HEK293 (cell line): Measurements from ENCODE around the gene KIAA0825.

Experiments
- EGR2 ChIP-seq: fragments of 450-650 bp; formaldehyde crosslinking; IDR thresholded peaks from 2 replicates; pipeline ENCODE4 v1.5.1; 2016; ENCODE audit warnings: low read depth, missing biosample characterization, missing genetic modification characterization
- GLIS1 ChIP-seq: fragments of 450-650 bp; formaldehyde crosslinking; IDR thresholded peaks from 2 replicates; pipeline ENCODE4 v1.5.1; 2016; ENCODE audit warnings: missing biosample characterization, missing genetic modification characterization
- HIC1 ChIP-seq: fragments of 450-650 bp; formaldehyde crosslinking; IDR thresholded peaks from 2 replicates; pipeline ENCODE4 v1.5.1; 2016; ENCODE audit warnings: missing biosample characterization, missing genetic modification characterization
- HOXC10 ChIP-seq: sonication (generic); formaldehyde crosslinking; IDR thresholded peaks from 2 replicates; pipeline ENCODE4 v1.8.1; 2023; ENCODE audit warnings: mild to moderate bottlenecking, missing genetic modification reagents
- KLF7 ChIP-seq: fragments of 450-650 bp; formaldehyde crosslinking; IDR thresholded peaks from 2 replicates; pipeline ENCODE4 v1.5.1; 2016; ENCODE audit warnings: missing biosample characterization, missing genetic modification characterization, borderline replicate concordance
- OVOL3 ChIP-seq: fragments of 450-650 bp; formaldehyde crosslinking; IDR thresholded peaks from 2 replicates; pipeline ENCODE4 v1.5.1; 2016; ENCODE audit warnings: missing biosample characterization, missing genetic modification characterization
- PBX3 ChIP-seq: sonication (generic); formaldehyde crosslinking; IDR thresholded peaks from 2 replicates; pipeline ENCODE4 v1.8.1; 2022; ENCODE audit warnings: mild to moderate bottlenecking, moderate library complexity, missing genetic modification reagents
- REPIN1 ChIP-seq: fragments of 450-650 bp; formaldehyde crosslinking; IDR thresholded peaks from 2 replicates; pipeline ENCODE4 v1.5.1; 2017; ENCODE audit warnings: missing biosample characterization, missing genetic modification characterization, low read depth
- WT1 ChIP-seq: fragments of 450-650 bp; formaldehyde crosslinking; IDR thresholded peaks from 2 replicates; pipeline ENCODE4 v1.5.1; 2016; ENCODE audit warnings: missing biosample characterization, missing genetic modification characterization
- ZBTB1 ChIP-seq: fragments of 450-650 bp; formaldehyde crosslinking; IDR thresholded peaks from 2 replicates; pipeline ENCODE4 v1.5.1; 2016; ENCODE audit warnings: missing biosample characterization, missing genetic modification characterization
- ZBTB44 ChIP-seq: fragments of 450-650 bp; IDR thresholded peaks from 2 replicates; pipeline ENCODE4 v1.5.1; 2018; ENCODE audit warnings: missing biosample characterization, mild to moderate bottlenecking, missing genetic modification characterization
- ZBTB7A ChIP-seq: fragments of 450-650 bp; formaldehyde crosslinking; IDR thresholded peaks from 2 replicates; pipeline ENCODE4 v1.5.1; 2016; ENCODE audit warnings: low read depth, missing biosample characterization, missing genetic modification characterization
- ZFP37 ChIP-seq: fragments of 450-650 bp; formaldehyde crosslinking; IDR thresholded peaks from 2 replicates; pipeline ENCODE4 v1.5.1; 2016; ENCODE audit warnings: missing biosample characterization, missing genetic modification characterization
- ZNF132 ChIP-seq: fragments of 450-650 bp; formaldehyde crosslinking; IDR thresholded peaks from 2 replicates; pipeline ENCODE4 v1.5.1; 2017; ENCODE audit warnings: missing biosample characterization, missing genetic modification characterization, borderline replicate concordance
- ZNF157 ChIP-seq: fragments of 450-650 bp; formaldehyde crosslinking; IDR thresholded peaks from 2 replicates; pipeline ENCODE4 v1.5.1; 2016; ENCODE audit warnings: missing biosample characterization, missing genetic modification characterization
- ZNF223 ChIP-seq: fragments of 450-650 bp; formaldehyde crosslinking; IDR thresholded peaks from 2 replicates; pipeline ENCODE4 v1.5.1; 2016; ENCODE audit warnings: missing biosample characterization, missing genetic modification characterization
- ZNF366 ChIP-seq: fragments of 450-650 bp; formaldehyde crosslinking; conservative IDR thresholded peaks from 2 replicates; pipeline ENCODE4 v1.5.1; 2016; ENCODE audit warnings: missing biosample characterization, missing genetic modification characterization
- ZNF391 ChIP-seq: fragments of 450-650 bp; formaldehyde crosslinking; IDR thresholded peaks from 2 replicates; pipeline ENCODE4 v1.5.1; 2016; ENCODE audit warnings: low read depth, missing biosample characterization, missing genetic modification characterization, borderline replicate concordance
- ZNF501 ChIP-seq: fragments of 450-650 bp; formaldehyde crosslinking; IDR thresholded peaks from 2 replicates; pipeline ENCODE4 v1.5.1; 2016; ENCODE audit warnings: missing biosample characterization, missing genetic modification characterization
- ZNF514 ChIP-seq: fragments of 450-650 bp; formaldehyde crosslinking; IDR thresholded peaks from 2 replicates; pipeline ENCODE4 v1.5.1; 2016; ENCODE audit warnings: missing biosample characterization, missing genetic modification characterization
- ZNF645 ChIP-seq: fragments of 450-650 bp; formaldehyde crosslinking; IDR thresholded peaks from 2 replicates; pipeline ENCODE4; 2016; ENCODE audit warnings: missing biosample characterization, missing genetic modification characterization
- ZNF768 ChIP-seq: fragments of 450-650 bp; formaldehyde crosslinking; IDR thresholded peaks from 2 replicates; pipeline ENCODE4 v1.5.1; 2018; ENCODE audit warnings: missing biosample characterization, mild to moderate bottlenecking, missing genetic modification characterization
- ZNF776 ChIP-seq: fragments of 450-650 bp; formaldehyde crosslinking; IDR thresholded peaks from 2 replicates; pipeline ENCODE4 v1.5.0; 2017; ENCODE audit warnings: missing biosample characterization, missing genetic modification characterization, borderline replicate concordance
- ZNF777 ChIP-seq: fragments of 450-650 bp; formaldehyde crosslinking; IDR thresholded peaks from 2 replicates; pipeline ENCODE4 v1.5.1; 2017; ENCODE audit warnings: missing biosample characterization, missing genetic modification characterization, borderline replicate concordance
- TF ChIP-seq, protein P1 (sequence below): fragments of 450-650 bp; formaldehyde crosslinking; IDR thresholded peaks from 2 replicates; pipeline ENCODE4 v1.5.1; 2016; ENCODE audit warnings: missing biosample characterization, missing genetic modification characterization
- TF ChIP-seq, protein P2 (sequence below): fragments of 450-650 bp; formaldehyde crosslinking; IDR thresholded peaks from 2 replicates; pipeline ENCODE4 v1.5.1; 2016; ENCODE audit warnings: missing biosample characterization, missing genetic modification characterization
- TF ChIP-seq, protein P3 (sequence below): fragments of 450-650 bp; formaldehyde crosslinking; IDR thresholded peaks from 2 replicates; pipeline ENCODE4 v1.5.1; 2016; ENCODE audit warnings: missing biosample characterization, missing genetic modification characterization

Gene KIAA0825

DNA sequence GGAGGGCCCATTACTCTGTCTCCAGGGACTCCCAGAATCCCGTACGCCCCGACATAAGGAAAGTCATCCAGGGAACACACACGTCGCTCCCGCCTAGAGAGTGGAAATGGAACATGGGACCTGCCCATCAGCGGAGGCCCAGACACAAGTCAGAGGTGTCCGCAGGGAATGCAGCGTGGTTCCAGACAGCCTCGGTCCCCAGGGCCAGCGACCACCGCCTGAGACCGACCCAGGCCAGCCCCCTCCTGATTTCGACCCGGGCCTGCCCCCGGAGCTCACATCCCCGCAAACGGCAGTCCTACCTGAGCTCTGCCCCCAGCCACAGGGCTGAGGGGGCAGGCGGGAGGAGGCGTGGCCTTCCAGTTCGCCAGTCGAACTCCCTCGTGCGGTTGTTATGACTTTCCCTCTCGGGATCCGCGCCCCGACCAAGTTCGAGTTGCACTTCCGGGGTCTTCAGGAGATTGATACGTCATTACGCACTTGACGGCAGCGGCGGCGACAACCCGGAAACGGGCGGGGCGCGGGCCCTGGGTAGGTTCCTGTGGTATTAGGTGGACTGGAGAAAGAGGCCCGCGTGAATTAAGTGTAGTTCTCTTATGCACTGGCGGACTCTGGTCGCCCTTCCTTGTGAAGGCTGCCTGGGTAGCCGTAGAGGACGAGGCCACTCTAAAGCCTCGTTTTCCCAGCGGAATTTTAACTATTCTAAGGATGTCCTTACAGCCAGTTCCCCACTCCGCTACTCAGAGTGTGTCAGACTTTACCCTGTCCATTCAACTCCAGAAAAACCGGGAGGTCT lies 507.0 kb downstream of the KIAA0825 start (continued):
- TF ChIP-seq OVOL3 (no peak), REPIN1 (tag by site-specific recombination) (0 out of 2 replicates have a peak, but pooled peaks have one; percentile 47), HIC1 (tag by site-specific recombination) (no peak), ZNF157 (no peak), ZBTB1 (tag by site-specific recombination) (no peak), ZNF768 (no peak), ZBTB7A (tag by site-specific recombination) (peak; percentile 28; the same call in 1 of the 2 replicates), GLIS1 (tag by site-specific recombination) (peak; percentile 68), ZNF777 (tag by site-specific recombination) (no peak), ZNF391 (tag by site-specific recombination) (no peak), ZNF645 (tag by site-specific recombination) (no peak), ZNF501 (tag by site-specific recombination) (peak; percentile 90), ZNF223 (tag by site-specific recombination) (no peak), PBX3 (CRISPR knock-in tag) (peak; percentile 58; the same call in 1 of the 2 replicates), ZNF514 (tag by site-specific recombination) (no peak), EGR2 (peak; percentile 72), ZNF366 (tag by site-specific recombination) (peak; percentile 64), KLF7 (tag by site-specific recombination) (peak; percentile 58; the same call in 1 of the 2 replicates), ZBTB44 (tag by site-specific recombination) (peak; percentile 94), ZFP37 (tag by site-specific recombination) (peak; percentile 80; the same call in 1 of the 2 replicates), HOXC10 (CRISPR knock-in tag) (no peak), WT1 (no peak), ZNF132 (tag by site-specific recombination) (no peak), ZNF776 (tag by site-specific recombination) (no peak)
- TF ChIP-seq, protein P1, sequence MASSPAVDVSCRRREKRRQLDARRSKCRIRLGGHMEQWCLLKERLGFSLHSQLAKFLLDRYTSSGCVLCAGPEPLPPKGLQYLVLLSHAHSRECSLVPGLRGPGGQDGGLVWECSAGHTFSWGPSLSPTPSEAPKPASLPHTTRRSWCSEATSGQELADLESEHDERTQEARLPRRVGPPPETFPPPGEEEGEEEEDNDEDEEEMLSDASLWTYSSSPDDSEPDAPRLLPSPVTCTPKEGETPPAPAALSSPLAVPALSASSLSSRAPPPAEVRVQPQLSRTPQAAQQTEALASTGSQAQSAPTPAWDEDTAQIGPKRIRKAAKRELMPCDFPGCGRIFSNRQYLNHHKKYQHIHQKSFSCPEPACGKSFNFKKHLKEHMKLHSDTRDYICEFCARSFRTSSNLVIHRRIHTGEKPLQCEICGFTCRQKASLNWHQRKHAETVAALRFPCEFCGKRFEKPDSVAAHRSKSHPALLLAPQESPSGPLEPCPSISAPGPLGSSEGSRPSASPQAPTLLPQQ (tag by site-specific recombination): peak; percentile 73
- TF ChIP-seq, protein P2, sequence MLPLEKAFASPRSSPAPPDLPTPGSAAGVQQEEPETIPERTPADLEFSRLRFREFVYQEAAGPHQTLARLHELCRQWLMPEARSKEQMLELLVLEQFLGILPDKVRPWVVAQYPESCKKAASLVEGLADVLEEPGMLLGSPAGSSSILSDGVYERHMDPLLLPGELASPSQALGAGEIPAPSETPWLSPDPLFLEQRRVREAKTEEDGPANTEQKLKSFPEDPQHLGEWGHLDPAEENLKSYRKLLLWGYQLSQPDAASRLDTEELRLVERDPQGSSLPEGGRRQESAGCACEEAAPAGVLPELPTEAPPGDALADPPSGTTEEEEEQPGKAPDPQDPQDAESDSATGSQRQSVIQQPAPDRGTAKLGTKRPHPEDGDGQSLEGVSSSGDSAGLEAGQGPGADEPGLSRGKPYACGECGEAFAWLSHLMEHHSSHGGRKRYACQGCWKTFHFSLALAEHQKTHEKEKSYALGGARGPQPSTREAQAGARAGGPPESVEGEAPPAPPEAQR (tag by site-specific recombination): no peak
- TF ChIP-seq, protein P3, sequence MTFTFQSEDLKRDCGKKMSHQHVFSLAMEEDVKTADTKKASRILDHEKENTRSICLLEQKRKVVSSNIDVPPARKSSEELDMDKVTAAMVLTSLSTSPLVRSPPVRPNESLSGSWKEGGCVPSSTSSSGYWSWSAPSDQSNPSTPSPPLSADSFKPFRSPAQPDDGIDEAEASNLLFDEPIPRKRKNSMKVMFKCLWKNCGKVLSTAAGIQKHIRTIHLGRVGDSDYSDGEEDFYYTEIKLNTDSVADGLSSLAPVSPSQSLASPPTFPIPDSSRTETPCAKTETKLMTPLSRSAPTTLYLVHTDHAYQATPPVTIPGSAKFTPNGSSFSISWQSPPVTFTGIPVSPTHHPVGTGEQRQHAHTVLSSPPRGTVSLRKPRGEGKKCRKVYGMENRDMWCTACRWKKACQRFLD (tag by site-specific recombination): no peak
